Rectal smooth muscle tissue (tissue), 1 donor: ENCODE data around the gene EREG.

ENCODE experiments used
- H3K27ac ChIP-seq: one replicate; pipeline ENCODE4 v1.7.0; 2013; ENCODE audit warnings: low read depth, low read length, inconsistent platforms
- H3K27me3 ChIP-seq: one replicate; pipeline ENCODE4 v1.7.0; 2013; ENCODE audit warnings: low read length; ENCODE audit not compliant: control insufficient read depth, insufficient read depth
- H3K36me3 ChIP-seq: one replicate; pipeline ENCODE4 v1.7.0; 2013; ENCODE audit warnings: low read length; ENCODE audit not compliant: control insufficient read depth, insufficient read depth
- H3K4me1 ChIP-seq: one replicate; pipeline ENCODE4 v1.7.0; 2013; ENCODE audit warnings: low read length; ENCODE audit not compliant: control insufficient read depth, insufficient read depth
- H3K4me3 ChIP-seq: one replicate; pipeline ENCODE4 v1.7.0; 2013; ENCODE audit warnings: low read length
- H3K9ac ChIP-seq: one replicate; pipeline ENCODE4 v1.7.0; 2013; ENCODE audit warnings: low read length

Gene EREG

GRCh38 chr4:74418063-74418670, 53.2 kb downstream of the EREG start:
- no peaks in the 10 kb centered on the region for H3K4me1 ChIP-seq
- H3K27ac ChIP-seq = no peak overlapping the region
- no peak overlapping the region for H3K9ac ChIP-seq
- H3K27me3 ChIP-seq = no peaks in the 10 kb centered on the region
- no peaks in the 10 kb centered on the region for H3K36me3 ChIP-seq
- no peak overlapping the region for H3K4me3 ChIP-seq

DNA sequence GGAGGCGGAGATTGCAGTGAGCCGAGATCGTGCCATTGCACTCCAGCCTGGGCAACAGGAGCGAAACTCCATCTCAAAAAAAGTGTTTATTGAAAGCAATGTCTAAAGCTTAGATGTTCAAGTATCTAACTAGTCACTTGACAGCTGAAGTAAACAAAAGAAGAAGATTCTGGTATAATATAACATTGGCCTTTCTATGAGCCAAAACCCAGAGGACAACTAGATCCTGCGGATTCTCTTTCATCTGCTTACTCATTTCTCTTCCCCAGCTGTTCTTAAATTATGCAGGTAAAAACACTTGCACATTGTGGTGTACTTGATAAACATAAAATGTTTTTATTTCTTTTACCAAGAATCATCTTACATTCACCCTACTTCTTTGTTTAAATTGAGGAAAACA, 55.9 kb downstream of the EREG start:
- H3K4me3 ChIP-seq = no peak overlapping the region
- H3K36me3 ChIP-seq = no peaks in the 10 kb centered on the region
- no peak overlapping the region for H3K27ac ChIP-seq
- no peak overlapping the region for H3K9ac ChIP-seq
- H3K27me3 ChIP-seq = no peaks in the 10 kb centered on the region
- H3K4me1 ChIP-seq = no peaks in the 10 kb centered on the region

- no peaks in the 10 kb centered on the region for H3K4me1 ChIP-seq
- no peaks in the 10 kb centered on the region for H3K27me3 ChIP-seq
- H3K9ac ChIP-seq = no peak overlapping the region
- H3K27ac ChIP-seq = no peak overlapping the region
- H3K4me3 ChIP-seq = no peak overlapping the region
- no peaks in the 10 kb centered on the region for H3K36me3 ChIP-seq
Observed at GRCh38 chr4:74423104-74423503, 58.2 kb downstream of the EREG start.

DNA sequence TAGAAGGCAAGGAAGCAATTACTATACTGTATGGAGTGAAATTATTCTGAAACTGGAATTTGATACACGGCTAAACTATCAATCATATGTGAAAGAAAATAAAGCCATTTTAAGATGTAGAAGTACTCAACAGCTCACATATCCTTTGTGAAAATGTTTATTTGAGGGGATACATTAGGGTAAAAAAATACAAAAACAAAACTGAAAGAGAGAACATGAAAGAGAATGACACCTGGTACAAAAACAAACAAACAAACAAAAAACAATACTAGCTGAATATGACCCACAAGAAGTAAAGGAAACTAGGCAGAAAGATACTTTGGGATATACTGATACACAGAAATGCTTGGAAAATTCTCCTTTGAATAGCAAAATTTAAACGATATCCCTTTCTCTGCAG, 59.2 kb downstream of the EREG start:
- no peak overlapping the region for H3K27ac ChIP-seq
- H3K27me3 ChIP-seq = no peaks in the 10 kb centered on the region
- H3K4me3 ChIP-seq = no peak overlapping the region
- H3K9ac ChIP-seq = no peak overlapping the region
- no peaks in the 10 kb centered on the region for H3K4me1 ChIP-seq
- H3K36me3 ChIP-seq = no peaks in the 10 kb centered on the region

DNA sequence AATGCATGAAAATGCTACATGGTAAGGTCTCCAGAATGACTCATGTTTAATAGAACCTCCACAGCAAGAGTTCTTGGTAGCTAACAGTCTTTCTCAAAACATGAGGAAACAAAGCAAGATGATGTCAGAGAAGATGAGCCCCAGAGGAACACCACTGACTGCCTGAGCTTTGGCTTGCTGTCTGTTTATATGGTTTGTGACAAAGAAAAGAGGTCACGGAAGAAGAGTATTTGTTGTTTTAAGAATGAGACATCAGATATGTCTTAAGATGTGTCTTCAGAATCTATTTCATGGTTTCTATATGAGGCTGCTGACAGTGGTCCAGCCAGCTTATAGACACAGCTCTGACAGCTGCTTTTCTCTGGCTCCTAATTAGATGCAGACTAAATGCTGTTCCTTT, 61.2 kb downstream of the EREG start:
- no peak overlapping the region for H3K9ac ChIP-seq
- no peak overlapping the region for H3K4me3 ChIP-seq
- H3K36me3 ChIP-seq = no peaks in the 10 kb centered on the region
- no peaks in the 10 kb centered on the region for H3K27me3 ChIP-seq
- no peak overlapping the region for H3K27ac ChIP-seq
- H3K4me1 ChIP-seq = no peaks in the 10 kb centered on the region

- Histone ChIP-seq H3K27ac (no peak overlapping the region), H3K36me3 (no peaks in the 10 kb centered on the region), H3K9ac (no peak overlapping the region), H3K27me3 (no peaks in the 10 kb centered on the region), H3K4me1 (no peaks in the 10 kb centered on the region), H3K4me3 (no peak overlapping the region)
Observed at GRCh38 chr4:74428276-74428675, 63.3 kb downstream of the EREG start.

DNA sequence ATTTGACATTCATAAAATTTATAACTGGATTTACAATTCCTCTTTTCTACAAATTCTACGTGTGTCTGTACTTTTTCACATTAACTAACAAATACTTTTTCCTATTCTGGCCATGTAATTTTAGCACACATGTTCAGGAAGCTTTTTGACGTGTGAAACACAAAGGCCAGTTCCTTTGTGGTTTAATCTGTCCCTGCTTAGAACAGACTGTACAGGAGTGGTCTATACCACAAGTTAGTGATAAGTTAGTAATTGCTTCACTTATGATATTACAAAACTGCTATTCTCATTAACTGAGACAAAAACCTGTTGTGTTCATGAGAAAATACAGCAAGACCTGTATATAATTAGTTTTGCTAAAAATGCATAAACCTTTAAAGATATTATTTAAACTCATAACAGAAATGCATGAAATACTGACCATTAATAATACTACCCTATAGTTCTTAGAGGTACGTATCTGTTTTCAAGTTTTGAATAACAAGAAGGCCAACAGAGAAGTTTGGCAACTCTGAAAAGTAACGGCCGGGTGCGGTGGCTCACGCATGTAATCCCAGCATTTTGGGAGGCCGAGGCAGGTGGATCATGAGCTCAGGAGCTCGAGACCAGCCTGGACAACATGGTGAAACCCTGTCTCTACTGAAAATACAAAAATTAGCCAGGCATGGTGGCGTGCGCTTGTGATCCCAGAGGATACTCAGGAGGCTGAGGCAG, 66.3 kb downstream of the EREG start:
- H3K27me3 ChIP-seq = no peaks in the 10 kb centered on the region
- H3K4me3 ChIP-seq = no peak overlapping the region
- H3K36me3 ChIP-seq = no peaks in the 10 kb centered on the region
- no peak overlapping the region for H3K27ac ChIP-seq
- no peaks in the 10 kb centered on the region for H3K4me1 ChIP-seq
- no peak overlapping the region for H3K9ac ChIP-seq

DNA sequence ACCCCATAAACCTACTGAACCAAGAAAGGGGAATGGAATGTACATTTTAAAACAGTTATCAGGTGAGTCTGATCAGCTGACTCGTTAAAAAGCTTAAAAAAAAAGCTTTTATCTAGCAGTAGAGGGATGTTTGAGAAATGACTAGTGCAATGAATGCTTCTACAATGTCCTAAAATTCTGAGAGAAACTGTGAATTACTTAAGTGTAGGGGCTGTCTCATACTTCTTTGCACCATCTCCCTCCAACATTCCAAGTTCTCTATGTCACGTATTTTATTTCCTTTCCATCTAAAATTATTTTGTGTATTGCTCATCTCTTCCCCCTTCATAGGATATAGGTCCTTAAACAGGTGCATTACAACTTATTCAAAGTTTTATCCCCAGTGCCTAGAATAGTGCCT, 68.1 kb downstream of the EREG start:
- no peak overlapping the region for H3K9ac ChIP-seq
- H3K4me3 ChIP-seq = no peak overlapping the region
- no peak overlapping the region for H3K27ac ChIP-seq
- no peaks in the 10 kb centered on the region for H3K4me1 ChIP-seq
- no peaks in the 10 kb centered on the region for H3K36me3 ChIP-seq
- no peaks in the 10 kb centered on the region for H3K27me3 ChIP-seq

- no peak overlapping the region for H3K4me3 ChIP-seq
- no peaks in the 10 kb centered on the region for H3K36me3 ChIP-seq
- no peak overlapping the region for H3K9ac ChIP-seq
- H3K27ac ChIP-seq = no peak overlapping the region
- no peaks in the 10 kb centered on the region for H3K27me3 ChIP-seq
- no peaks in the 10 kb centered on the region for H3K4me1 ChIP-seq
Observed at GRCh38 chr4:74433541-74434172, 68.7 kb downstream of the EREG start.

DNA sequence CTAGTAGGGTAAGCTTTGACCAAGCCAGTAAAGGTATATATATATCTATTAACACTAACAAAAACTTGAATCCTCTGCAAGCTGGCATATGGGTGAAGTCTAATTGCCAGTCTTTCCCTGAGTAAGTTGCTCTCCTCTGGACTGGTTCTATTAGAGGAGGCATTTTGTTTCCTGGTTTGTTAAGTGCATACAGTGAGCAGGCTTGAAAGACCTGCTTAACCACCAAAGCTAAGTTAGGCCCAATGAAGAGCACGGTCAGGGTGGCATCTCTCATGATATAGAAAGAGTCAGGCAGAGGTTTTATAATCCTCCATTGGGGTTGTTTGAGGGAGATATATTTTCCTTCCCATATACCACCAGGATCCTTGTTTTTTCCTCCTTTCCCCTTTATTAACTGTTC, 70.4 kb downstream of the EREG start:
- no peak overlapping the region for H3K9ac ChIP-seq
- H3K27ac ChIP-seq = no peak overlapping the region
- H3K27me3 ChIP-seq = no peaks in the 10 kb centered on the region
- H3K4me3 ChIP-seq = no peak overlapping the region
- no peaks in the 10 kb centered on the region for H3K4me1 ChIP-seq
- H3K36me3 ChIP-seq = no peaks in the 10 kb centered on the region

GRCh38 chr4:74437866-74438265, 72.9 kb downstream of the EREG start:
- Histone ChIP-seq H3K27me3 (no peaks in the 10 kb centered on the region), H3K4me3 (no peak overlapping the region), H3K36me3 (no peaks in the 10 kb centered on the region), H3K27ac (no peak overlapping the region), H3K9ac (no peak overlapping the region), H3K4me1 (no peaks in the 10 kb centered on the region)
